Right atrium auricular region (tissue), 2 donors: Measurements from ENCODE around the gene DAB1. TPM values are rescaled to one million over a fixed set of nuclear protein-coding genes. Genes with fewer than 3 reads are reported as not detected.

Source experiments
- DNase-seq: peaks from one replicate; pipeline ENCODE4 v3.0.0-alpha.2; 2019; ENCODE audit warnings: low spot score
- H3K27ac ChIP-seq, 2 donors: fragments of 200-600 bp; sonication (generic); 1 replicate in 1 of 2; 2 replicates in 1 of 2; pipeline ENCODE4 v1.5.1; 2016 to 2019
- H3K27me3 ChIP-seq, 2 donors: fragments of 200-600 bp; sonication (generic); one replicate each; pipeline versions ENCODE4 v1.5.1 to v1.6.0; 2017 to 2019
- H3K36me3 ChIP-seq: fragments of 200-600 bp; sonication (generic); one replicate; pipeline ENCODE4 v1.5.1; 2016
- H3K4me1 ChIP-seq, 2 donors: fragments of 200-600 bp; sonication (generic); one replicate each; pipeline versions ENCODE4 v1.5.1 to v1.6.0; 2017 to 2019
- H3K4me3 ChIP-seq, 2 donors: fragments of 200-600 bp; sonication (generic); 1 replicate in 1 of 2; 2 replicates in 1 of 2; pipeline ENCODE4 v1.5.1; 2017 to 2019; ENCODE audit warnings: mild to moderate bottlenecking in 1 of 2, moderate library complexity in 1 of 2
- H3K9me3 ChIP-seq, 2 donors: fragments of 200-600 bp; sonication (generic); one replicate each; pipeline ENCODE4 v1.5.1; 2019
- total RNA-seq, 2 donors: library from RNA; depleted of rRNA; stranded (reverse); fragments of >200 nt; gene quantifications; one replicate each; pipeline ENCODE4 v1.1.0, GENCODE V29; 2016
- TF ChIP-seq, protein P1 (sequence below), 2 donors: fragments of 200-600 bp; sonication (generic); IDR thresholded peaks; one replicate each; pipeline ENCODE4 v1.5.1; 2019; ENCODE audit warnings: antibody characterized with exemption in 2 of 2

The DAB1 gene
- total RNA-seq, 2 donors from 2014 or later = 0.19 to 3.3 TPM

DNA sequence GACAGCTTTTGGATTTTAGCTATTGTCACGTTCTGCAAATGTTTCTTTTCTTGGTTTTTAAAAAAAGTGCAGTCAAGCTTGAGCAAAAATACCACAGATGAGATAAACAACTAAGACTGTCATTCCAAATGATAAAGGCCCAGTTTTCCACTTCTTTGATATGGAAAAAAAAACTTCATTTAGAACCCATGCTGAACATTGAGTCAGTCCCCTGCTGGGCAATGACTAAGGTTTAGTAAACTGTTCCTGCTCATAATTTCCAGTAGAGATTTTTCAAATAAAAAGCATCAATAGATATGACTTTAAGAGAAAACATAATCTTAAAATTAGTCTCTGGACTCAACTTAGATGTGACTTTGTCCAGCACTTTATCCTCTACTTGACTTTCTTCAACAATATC lies 290.2 kb downstream of the DAB1 start:
- no peaks in the 10 kb centered on the region for H3K36me3 ChIP-seq

DNA sequence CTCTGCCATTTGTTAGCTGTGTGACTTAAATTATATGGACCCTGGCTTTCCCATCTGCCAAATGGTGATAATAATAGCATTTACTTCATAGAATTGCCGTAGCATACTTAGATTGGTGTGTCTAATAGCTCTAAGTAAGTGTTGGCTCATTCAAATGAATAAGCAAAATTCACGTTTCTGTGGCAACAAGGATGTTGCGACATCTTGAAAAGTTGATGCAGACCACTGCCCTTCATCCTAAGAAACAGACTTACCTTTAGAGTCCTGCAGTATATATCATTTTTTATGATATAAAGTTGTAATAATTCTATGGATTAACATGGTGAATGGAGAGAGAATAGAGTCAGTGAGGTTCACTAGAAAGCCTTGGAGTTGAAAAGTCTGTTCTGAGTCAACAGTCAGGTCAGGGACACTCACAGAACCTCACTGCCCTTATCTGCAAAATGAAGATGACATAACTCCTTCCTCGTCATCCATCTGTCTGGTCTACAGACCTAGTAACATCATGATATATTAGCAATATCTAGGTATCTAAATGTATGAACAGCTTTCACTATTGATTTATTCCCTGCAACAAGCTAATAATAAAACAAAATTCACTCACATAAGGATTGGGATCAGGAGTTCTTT lies 290.8 kb downstream of the DAB1 start:
- Histone ChIP-seq H3K36me3 (no peaks in the 10 kb centered on the region), H3K9me3 (no peaks in the 10 kb centered on the region), H3K4me1 (peaks cover 0 to 12% of the 10 kb centered on the region in 2 donors), H3K4me3 (no peak overlapping the region), H3K27ac (no peak overlapping the region), H3K27me3 (no peaks in the 10 kb centered on the region)
- TF ChIP-seq, protein P1, sequence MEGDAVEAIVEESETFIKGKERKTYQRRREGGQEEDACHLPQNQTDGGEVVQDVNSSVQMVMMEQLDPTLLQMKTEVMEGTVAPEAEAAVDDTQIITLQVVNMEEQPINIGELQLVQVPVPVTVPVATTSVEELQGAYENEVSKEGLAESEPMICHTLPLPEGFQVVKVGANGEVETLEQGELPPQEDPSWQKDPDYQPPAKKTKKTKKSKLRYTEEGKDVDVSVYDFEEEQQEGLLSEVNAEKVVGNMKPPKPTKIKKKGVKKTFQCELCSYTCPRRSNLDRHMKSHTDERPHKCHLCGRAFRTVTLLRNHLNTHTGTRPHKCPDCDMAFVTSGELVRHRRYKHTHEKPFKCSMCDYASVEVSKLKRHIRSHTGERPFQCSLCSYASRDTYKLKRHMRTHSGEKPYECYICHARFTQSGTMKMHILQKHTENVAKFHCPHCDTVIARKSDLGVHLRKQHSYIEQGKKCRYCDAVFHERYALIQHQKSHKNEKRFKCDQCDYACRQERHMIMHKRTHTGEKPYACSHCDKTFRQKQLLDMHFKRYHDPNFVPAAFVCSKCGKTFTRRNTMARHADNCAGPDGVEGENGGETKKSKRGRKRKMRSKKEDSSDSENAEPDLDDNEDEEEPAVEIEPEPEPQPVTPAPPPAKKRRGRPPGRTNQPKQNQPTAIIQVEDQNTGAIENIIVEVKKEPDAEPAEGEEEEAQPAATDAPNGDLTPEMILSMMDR (IDR thresholded peaks at IDR 0.05) = no peak
- DNase-seq = no peak

More for the DNA sequence above, 290.2 kb downstream of the DAB1 start:
- no peaks in the 10 kb centered on the region for H3K27me3 ChIP-seq
- H3K4me3 ChIP-seq = no peak overlapping the region
- no peaks in the 10 kb centered on the region for H3K9me3 ChIP-seq
- H3K4me1 ChIP-seq = peaks cover 0 to 12% of the 10 kb centered on the region in 2 donors
- TF ChIP-seq, protein P1 (IDR thresholded peaks at IDR 0.05) = no peak
- DNase-seq = no peak
- no peak overlapping the region for H3K27ac ChIP-seq

DNA sequence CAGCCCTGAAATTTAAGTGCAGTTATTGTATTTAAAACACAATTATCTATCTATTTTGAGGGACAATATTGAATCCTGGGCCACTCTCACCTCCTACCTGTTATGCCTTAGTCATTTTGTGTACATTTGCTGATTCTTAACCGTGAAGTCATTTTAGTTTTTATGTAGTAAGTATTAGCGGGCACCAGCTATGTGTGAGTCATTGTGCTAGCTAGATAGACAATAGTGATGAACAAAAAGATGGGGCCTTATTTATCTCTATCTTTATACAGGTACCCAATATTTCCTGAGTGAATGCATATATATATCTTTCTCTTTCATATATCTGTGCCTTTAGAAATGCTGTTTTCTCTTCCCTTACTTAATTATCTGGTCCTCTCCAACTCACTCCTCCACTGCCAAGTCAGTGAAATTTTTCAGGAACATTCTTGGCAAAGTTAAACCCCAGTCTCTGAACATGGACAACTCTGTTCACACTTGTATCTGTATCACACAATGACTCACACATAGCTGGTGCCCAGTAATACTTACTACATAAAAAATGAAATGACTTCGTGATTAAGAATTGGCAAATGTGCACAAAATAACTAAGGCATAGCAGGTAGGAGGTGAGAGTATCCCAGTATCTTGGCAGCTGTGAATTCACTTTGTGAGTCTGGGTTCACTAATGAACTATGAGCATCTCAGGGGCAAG lies 292.0 kb downstream of the DAB1 start:
- Histone ChIP-seq H3K36me3 (no peaks in the 10 kb centered on the region), H3K9me3 (no peaks in the 10 kb centered on the region), H3K4me3 (no peak overlapping the region), H3K4me1 (peaks cover 0 to 12% of the 10 kb centered on the region in 2 donors), H3K27ac (peak overlapping the region in 1 of 2 donors; percentile 8), H3K27me3 (no peaks in the 10 kb centered on the region)
- no peak for DNase-seq
- TF ChIP-seq, protein P1 (IDR thresholded peaks at IDR 0.05) = no peak

DNA sequence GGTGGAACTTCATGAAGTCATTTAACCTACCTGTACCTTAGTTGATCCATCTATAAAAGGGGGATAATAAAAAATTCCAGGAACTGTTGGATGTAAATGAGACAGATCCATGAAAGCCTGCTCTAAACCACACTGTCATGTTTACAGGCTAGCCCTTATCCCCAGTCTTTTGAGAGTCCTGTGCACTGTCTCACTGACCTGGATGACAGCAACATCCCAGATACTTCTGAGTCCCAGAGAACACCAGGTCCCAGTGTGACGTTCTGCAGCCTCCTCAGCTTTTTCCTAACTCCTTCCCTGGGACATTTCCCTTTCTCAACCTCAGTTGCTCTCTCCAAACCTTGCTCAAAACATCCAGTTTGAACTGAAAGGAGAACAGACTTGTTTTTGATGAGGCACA lies 292.6 kb downstream of the DAB1 start:
- no peak overlapping the region for H3K27ac ChIP-seq
- H3K4me1 ChIP-seq = peaks cover 0 to 12% of the 10 kb centered on the region in 2 donors
- no peaks in the 10 kb centered on the region for H3K9me3 ChIP-seq
- no peak overlapping the region for H3K4me3 ChIP-seq
- no peak for DNase-seq
- H3K36me3 ChIP-seq = no peaks in the 10 kb centered on the region
- no peaks in the 10 kb centered on the region for H3K27me3 ChIP-seq
- TF ChIP-seq, protein P1 (IDR thresholded peaks at IDR 0.05) = no peak

DNA sequence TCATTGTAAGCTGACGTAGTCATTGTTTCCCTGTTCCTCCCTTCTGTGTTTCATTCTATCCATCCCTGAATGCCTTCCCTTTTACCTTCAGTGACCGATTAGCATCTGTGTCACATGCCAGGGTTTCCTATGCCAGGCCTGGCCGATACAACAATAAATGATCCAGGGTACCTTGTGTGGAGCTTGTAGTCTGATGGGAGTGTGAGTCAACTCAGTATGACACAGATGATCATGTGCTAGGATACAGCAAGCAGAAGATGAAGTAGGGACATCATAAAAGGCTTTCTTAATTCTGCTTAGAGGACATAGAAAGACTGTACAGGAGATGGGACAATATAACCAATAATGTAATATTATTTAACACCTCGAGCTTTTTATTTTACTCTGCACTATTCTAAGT lies 294.0 kb downstream of the DAB1 start:
- H3K36me3 ChIP-seq = no peaks in the 10 kb centered on the region
- no peak for DNase-seq
- H3K27me3 ChIP-seq = no peaks in the 10 kb centered on the region
- H3K27ac ChIP-seq = no peak overlapping the region
- H3K4me3 ChIP-seq = no peak overlapping the region
- H3K9me3 ChIP-seq = no peaks in the 10 kb centered on the region
- TF ChIP-seq, protein P1 (IDR thresholded peaks at IDR 0.05) = no peak
- peaks cover 0 to 12% of the 10 kb centered on the region in 2 donors for H3K4me1 ChIP-seq
